DMS114 treated with DMSO at 0.1 percent for 48 hours (cell line): ENCODE data around the gene ZCCHC24.
"Not testable (repeated sequence)": the region's sequence is repeated elsewhere in the genome, so short reads cannot be mapped to it uniquely, and the experiment has no call there.

Experiments used
- DNase-seq: peaks from one replicate; lab custom pipeline; 2025; ENCODE audit not compliant: unreplicated experiment; lab: John Stamatoyannopoulos, UW

Gene ZCCHC24

GRCh38 chr10:79347894-79348639 lies 97.4 kb downstream of the ZCCHC24 start:
- DNase-seq, result no peak

- DNase-seq, result peak; percentile 74
Observed at GRCh38 chr10:79347226-79347893, 98.1 kb downstream of the ZCCHC24 start, which contains the start of gene PPIF. TSS of gene PPIF (plus strand) at chr10:79347469. CDS start at chr10:79347549, 80 bp downstream.

- no peak for DNase-seq
Observed at GRCh38 chr10:79346388-79347225, 98.8 kb downstream of the ZCCHC24 start.

- DNase-seq, result no peak
Observed at GRCh38 chr10:79346012-79346340, 99.4 kb downstream of the ZCCHC24 start.

- DNase-seq, result no peak
Observed at GRCh38 chr10:79345241-79346011, 100.0 kb downstream of the ZCCHC24 start.

GRCh38 chr10:79344502-79345195 lies 100.8 kb downstream of the ZCCHC24 start:
- no peak for DNase-seq

GRCh38 chr10:79342811-79343561 lies 102.4 kb downstream of the ZCCHC24 start:
- no peak for DNase-seq

- no peak for DNase-seq
Observed at GRCh38 chr10:79342295-79342761, 103.1 kb downstream of the ZCCHC24 start.

- DNase-seq, result no peak
Observed at GRCh38 chr10:79340646-79341244, 104.7 kb downstream of the ZCCHC24 start.

- DNase-seq, result no peak
Observed at GRCh38 chr10:79339266-79339665, 106.2 kb downstream of the ZCCHC24 start.

- DNase-seq, result not testable (repeated sequence)
Observed at GRCh38 chr10:79337783-79338469, 107.5 kb downstream of the ZCCHC24 start.

- DNase-seq, result no peak
Observed at GRCh38 chr10:79336739-79337138, 108.7 kb downstream of the ZCCHC24 start.

- DNase-seq, result no peak
Observed at GRCh38 chr10:79336276-79336675, 109.1 kb downstream of the ZCCHC24 start.

- no peak for DNase-seq
Observed at GRCh38 chr10:79335470-79336235, 109.8 kb downstream of the ZCCHC24 start.

GRCh38 chr10:79335094-79335469 lies 110.3 kb downstream of the ZCCHC24 start:
- DNase-seq, result no peak

GRCh38 chr10:79334573-79334972 lies 110.9 kb downstream of the ZCCHC24 start:
- DNase-seq, result no peak

GRCh38 chr10:79333513-79333912 lies 111.9 kb downstream of the ZCCHC24 start:
- no peak for DNase-seq
